H9 (cell line): ENCODE data around the gene NUTF2. TPM values are rescaled to one million over a fixed set of nuclear protein-coding genes. Genes with fewer than 3 reads are reported as not detected.

ENCODE experiments used
- DNase-seq: peaks from one replicate; pipeline ENCODE4 v3.0.0-alpha.2; 2017
- H2AFZ ChIP-seq: one replicate; pipeline ENCODE4 v1.6.1; 2013; ENCODE audit warnings: mild to moderate bottlenecking, low read length, control low read depth, moderate library complexity
- H2AK5ac ChIP-seq: 2 replicates; pipeline ENCODE4 v1.6.1; 2013; ENCODE audit warnings: low read length, control low read depth, mixed read lengths; ENCODE audit not compliant: insufficient read length
- H2BK120ac ChIP-seq: one replicate; pipeline ENCODE4 v1.6.1; 2013; ENCODE audit warnings: low read depth, mild to moderate bottlenecking, low read length, control low read depth, inconsistent platforms; ENCODE audit not compliant: poor library complexity, severe bottlenecking
- H2BK12ac ChIP-seq: 2 replicates; pipeline ENCODE4 v1.6.1; 2013; ENCODE audit warnings: low read length, control low read depth, mixed read lengths, low read depth; ENCODE audit not compliant: insufficient read length
- H2BK15ac ChIP-seq: 2 replicates; pipeline ENCODE4 v1.6.1; 2013; ENCODE audit warnings: low read depth, low read length, control low read depth
- H2BK20ac ChIP-seq: one replicate; pipeline ENCODE4 v1.6.1; 2013; ENCODE audit warnings: low read depth, mild to moderate bottlenecking, low read length, control low read depth, inconsistent platforms; ENCODE audit not compliant: poor library complexity, severe bottlenecking
- H2BK5ac ChIP-seq: 2 replicates; pipeline ENCODE4 v1.6.1; 2013; ENCODE audit warnings: low read length, control low read depth, mixed read lengths; ENCODE audit not compliant: insufficient read length
- H3K14ac ChIP-seq: 2 replicates; pipeline ENCODE4 v1.6.1; 2013; ENCODE audit warnings: low read length, control low read depth; ENCODE audit not compliant: insufficient read depth
- H3K18ac ChIP-seq: 2 replicates; pipeline ENCODE4 v1.6.1; 2013; ENCODE audit warnings: low read depth, mild to moderate bottlenecking, mixed read lengths, low read length, control low read depth; ENCODE audit not compliant: insufficient read length
- H3K23ac ChIP-seq: 2 replicates; pipeline ENCODE4 v1.6.1; 2013; ENCODE audit warnings: low read length, control low read depth, mixed read lengths, low read depth; ENCODE audit not compliant: insufficient read length
- H3K23me2 ChIP-seq: 2 replicates; pipeline ENCODE4 v1.6.1; 2013; ENCODE audit warnings: low read depth, mild to moderate bottlenecking, mixed read lengths, low read length, control low read depth; ENCODE audit not compliant: insufficient read length, poor library complexity, severe bottlenecking
- H3K27ac ChIP-seq: 2 replicates; pipeline ENCODE4 v1.5.1; 2013; ENCODE audit warnings: low read length, control low read depth, mixed read lengths, low read depth; ENCODE audit not compliant: insufficient read length
- H3K27me3 ChIP-seq: 2 replicates; pipeline ENCODE4 v1.6.1; 2013; ENCODE audit warnings: low read length, control low read depth, inconsistent platforms; ENCODE audit not compliant: insufficient read depth
- H3K4ac ChIP-seq: 2 replicates; pipeline ENCODE4 v1.6.1; 2013; ENCODE audit warnings: low read depth, mild to moderate bottlenecking, control low read depth, inconsistent platforms, low read length, moderate library complexity
- H3K4me1 ChIP-seq: 2 replicates; pipeline ENCODE4 v1.6.1; 2013; ENCODE audit warnings: low read length, control low read depth, inconsistent platforms; ENCODE audit not compliant: insufficient read depth
- H3K4me2 ChIP-seq: 2 replicates; pipeline ENCODE4 v1.6.1; 2013; ENCODE audit warnings: low read length, control low read depth, mixed read lengths; ENCODE audit not compliant: insufficient read length, insufficient read depth
- H3K56ac ChIP-seq: 2 replicates; pipeline ENCODE4 v1.6.1; 2013; ENCODE audit warnings: low read depth, mild to moderate bottlenecking, mixed read lengths, low read length, control low read depth; ENCODE audit not compliant: insufficient read length
- H3K79me1 ChIP-seq: 2 replicates; pipeline ENCODE4 v1.6.1; 2013; ENCODE audit warnings: low read depth, mild to moderate bottlenecking, moderate library complexity, low read length, control low read depth, inconsistent platforms; ENCODE audit not compliant: insufficient read depth, poor library complexity, severe bottlenecking
- H3K79me2 ChIP-seq: 2 replicates; pipeline ENCODE4 v1.6.1; 2013; ENCODE audit warnings: low read length, control low read depth, inconsistent platforms; ENCODE audit not compliant: insufficient read depth
- H3K9ac ChIP-seq: 2 replicates; pipeline ENCODE4 v1.6.1; 2013; ENCODE audit warnings: low read length, control low read depth, mixed read lengths; ENCODE audit not compliant: insufficient read length; ENCODE audit errors: extremely low read depth
- H3K9me3 ChIP-seq: one replicate; pipeline ENCODE4 v1.6.1; 2013; ENCODE audit warnings: low read depth, low read length, inconsistent platforms; ENCODE audit not compliant: control insufficient read depth
- H3T11ph ChIP-seq: one replicate; pipeline ENCODE4 v1.6.1; 2013; ENCODE audit warnings: mild to moderate bottlenecking, low read length, control low read depth, inconsistent platforms
- H4K20me1 ChIP-seq: one replicate; pipeline ENCODE4 v1.6.1; 2013; ENCODE audit not compliant: control insufficient read depth, insufficient read length, insufficient read depth
- H4K5ac ChIP-seq: 2 replicates; pipeline ENCODE4 v1.6.1; 2013; ENCODE audit warnings: low read depth, mild to moderate bottlenecking, mixed read lengths, low read length, control low read depth; ENCODE audit not compliant: insufficient read length
- H4K8ac ChIP-seq: replicated peaks from 2 replicates; pipeline ENCODE4 v1.6.1; 2013; ENCODE audit warnings: low read length, control low read depth, mixed read lengths, low read depth; ENCODE audit not compliant: insufficient read length
- H4K91ac ChIP-seq: 2 replicates; pipeline ENCODE4 v1.6.1; 2013; ENCODE audit warnings: low read depth, mild to moderate bottlenecking, moderate library complexity, mixed read lengths, low read length, control low read depth; ENCODE audit not compliant: insufficient read length
- H3K27ac Mint-ChIP-seq, 3 experiments: 2 replicates in 2 of 3; 3 replicates in 1 of 3; pipeline ENCODE4 v1.8.0; 2020 to 2021; ENCODE audit warnings: mixed read lengths in 3 of 3, mild to moderate bottlenecking in 1 of 3, moderate library complexity in 1 of 3
- H3K27me3 Mint-ChIP-seq: 2 replicates; pipeline ENCODE4 v1.8.0; 2021; ENCODE audit warnings: low read depth, mild to moderate bottlenecking, moderate library complexity, mixed read lengths
- H3K36me3 Mint-ChIP-seq, 3 experiments: 2 replicates in 2 of 3; 3 replicates in 1 of 3; pipeline ENCODE4 v1.8.0; 2020 to 2021; ENCODE audit warnings: low read depth in 3 of 3, mixed read lengths in 3 of 3; ENCODE audit not compliant: insufficient read depth in 1 of 3
- H3K4me1 Mint-ChIP-seq, 2 experiments: 2 replicates each; pipeline ENCODE4 v1.8.0; 2020; ENCODE audit warnings: mixed read lengths in 2 of 2
- H3K4me3 Mint-ChIP-seq, 2 experiments: 2 replicates in 1 of 2; 3 replicates in 1 of 2; pipeline ENCODE4 v1.8.0; 2020 to 2021; ENCODE audit warnings: mild to moderate bottlenecking in 2 of 2, mixed read lengths in 2 of 2, moderate library complexity in 1 of 2
- H3K9me3 Mint-ChIP-seq, 2 experiments: 2 replicates in 1 of 2; 3 replicates in 1 of 2; pipeline ENCODE4 v1.8.0; 2020; ENCODE audit warnings: mild to moderate bottlenecking in 2 of 2, mixed read lengths in 2 of 2, moderate library complexity in 1 of 2
- CTCF ChIP-seq: fragments of 200-600 bp; sonication (generic); conservative IDR thresholded peaks from 3 replicates; pipeline ENCODE4 v1.8.0; 2021; ENCODE audit warnings: antibody characterized with exemption, mild to moderate bottlenecking
- WGBS: extraction: QIAGEN DNeasy Blood & Tissue Kit; methylation state at CpG from one replicate; pipeline ENCODE4 v1.1.7; 2013; ENCODE audit warnings: missing lambda C conversion rate, low lambda C conversion rate, mixed read lengths; ENCODE audit not compliant: insufficient read length; ENCODE audit errors: extremely low coverage; 5-methylcytosine and 5-hydroxymethylcytosine counted together
- total RNA-seq: library from RNA; stranded (reverse); gene quantifications from 2 replicates; pipeline ENCODE4 v1.2.1, GENCODE V29; 2021

The NUTF2 gene
- total RNA-seq, 1 experiment from 2014 or later, result 198 TPM

GRCh38 chr16:67872631-67873434 is 26.1 kb downstream of the NUTF2 start, which contains the start of gene EDC4:
Gene EDC4 (plus strand): TSS chr16:67873052. CDS start chr16:67873262, 210 bp downstream.
- Histone ChIP-seq H3K9ac (peak within 1 kb of the TSS; percentile 65), H3K79me2 (peaks cover 2% of the 10 kb centered on the region; the same call in 1 of the 2 replicates)

More at GRCh38 chr16:67872631-67873434, 26.1 kb downstream of the NUTF2 start, which contains the start of gene EDC4:
- Histone ChIP-seq H2BK120ac (no peak within 1 kb of the TSS), H4K20me1 (no peaks in the 10 kb centered on the region), H3K56ac (no peak within 1 kb of the TSS), H3T11ph (no peak within 1 kb of the TSS), H3K79me1 (no peaks in the 10 kb centered on the region), H3K4me2 (peak within 1 kb of the TSS; percentile 79), H2BK5ac (no peak within 1 kb of the TSS), H4K8ac (no peak within 1 kb of the TSS), H3K18ac (no peak within 1 kb of the TSS), H2AFZ (no peak within 1 kb of the TSS), H2AK5ac (no peak within 1 kb of the TSS), H3K27ac (no peak within 1 kb of the TSS), H2BK15ac (no peak within 1 kb of the TSS), H3K4me1 (no peaks in the 10 kb centered on the region; the same call in 1 of the 2 replicates), H4K5ac (no peak within 1 kb of the TSS), H3K9me3 (no peaks in the 10 kb centered on the region), H4K91ac (no peak within 1 kb of the TSS), H3K27me3 (no peaks in the 10 kb centered on the region), H3K23me2 (peaks cover 13% of the 10 kb centered on the region), H2BK12ac (no peak within 1 kb of the TSS), H3K23ac (no peak within 1 kb of the TSS), H2BK20ac (no peak within 1 kb of the TSS), H3K14ac (peak within 1 kb of the TSS; percentile 79; the same call in 1 of the 2 replicates), H3K4ac (no peak within 1 kb of the TSS)
- Mint-ChIP-seq H3K27ac (peak within 1 kb of the TSS; percentile 89 to 98 (median 97); a peak in 6 of 7 replicates), H3K9me3 (no peaks in the 10 kb centered on the region), H3K36me3 (peaks cover 15 to 64% (median 45%) of the 10 kb centered on the region in 3 experiments; a peak in 6 of 7 replicates), H3K4me3 (peak within 1 kb of the TSS; percentile 91 to 96), H3K27me3 (no peaks in the 10 kb centered on the region), H3K4me1 (peaks cover 11 to 13% of the 10 kb centered on the region in 2 experiments)
- TF ChIP-seq CTCF, result no peak
- WGBS, result no CpG with 5 or more reads among the region's 72 CpGs
- peak; percentile 69 for DNase-seq
